HG03135 (cell line): ENCODE data around the gene HBZ.
"Not testable (repeated sequence)": the region's sequence is repeated elsewhere in the genome, so short reads cannot be mapped to it uniquely, and the experiment has no call there.

Source experiments
- ATAC-seq: cut with Tn5 transposase; IDR thresholded peaks from one replicate; pipeline ENCODE4 v1.9.1; 2021; ENCODE audit warnings: mild to moderate bottlenecking, moderate library complexity; ENCODE audit not compliant: unreplicated experiment

HBZ gene

DNA sequence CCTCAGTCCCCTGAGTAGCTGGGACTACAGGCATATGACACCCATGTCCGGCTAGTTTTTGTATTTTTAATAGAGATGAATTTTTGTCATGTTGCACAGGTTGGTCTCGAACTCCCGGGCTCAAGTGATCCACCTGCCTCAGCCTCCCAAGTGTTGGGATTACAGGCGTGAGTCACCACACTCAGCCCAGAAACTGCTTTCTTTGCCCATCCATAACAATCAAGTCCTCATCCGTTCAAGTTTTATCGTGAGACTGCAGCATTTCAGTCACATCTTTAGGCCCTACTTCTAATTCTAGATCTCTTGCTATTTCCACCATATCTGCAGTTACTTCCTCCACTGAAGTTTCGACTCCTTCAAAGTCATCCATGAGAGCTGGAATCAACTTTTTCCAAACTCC is 20.3 kb upstream of the HBZ start:
- ATAC-seq, result no peak

DNA sequence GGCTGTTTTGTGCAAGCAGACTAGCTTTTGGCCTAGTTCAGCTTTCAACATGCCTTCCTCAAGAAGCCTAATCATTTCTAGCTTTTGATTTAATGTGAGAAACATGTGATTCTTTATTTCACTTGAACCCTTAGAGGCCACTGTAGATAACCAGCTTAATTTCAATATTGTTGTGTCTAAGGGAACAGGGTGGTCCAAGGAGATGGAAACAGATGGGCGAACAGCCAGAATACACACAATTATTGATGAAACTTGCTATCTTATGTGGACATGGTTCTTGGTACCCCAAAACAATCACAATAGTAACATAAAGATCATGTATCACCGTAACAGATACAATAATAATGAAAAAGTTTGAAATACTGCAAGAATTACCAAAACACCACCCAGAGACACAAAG is 18.7 kb upstream of the HBZ start:
- no peak for ATAC-seq

GRCh38 chr16:138049-138417 is 14.4 kb upstream of the HBZ start:
- ATAC-seq, result no peak

DNA sequence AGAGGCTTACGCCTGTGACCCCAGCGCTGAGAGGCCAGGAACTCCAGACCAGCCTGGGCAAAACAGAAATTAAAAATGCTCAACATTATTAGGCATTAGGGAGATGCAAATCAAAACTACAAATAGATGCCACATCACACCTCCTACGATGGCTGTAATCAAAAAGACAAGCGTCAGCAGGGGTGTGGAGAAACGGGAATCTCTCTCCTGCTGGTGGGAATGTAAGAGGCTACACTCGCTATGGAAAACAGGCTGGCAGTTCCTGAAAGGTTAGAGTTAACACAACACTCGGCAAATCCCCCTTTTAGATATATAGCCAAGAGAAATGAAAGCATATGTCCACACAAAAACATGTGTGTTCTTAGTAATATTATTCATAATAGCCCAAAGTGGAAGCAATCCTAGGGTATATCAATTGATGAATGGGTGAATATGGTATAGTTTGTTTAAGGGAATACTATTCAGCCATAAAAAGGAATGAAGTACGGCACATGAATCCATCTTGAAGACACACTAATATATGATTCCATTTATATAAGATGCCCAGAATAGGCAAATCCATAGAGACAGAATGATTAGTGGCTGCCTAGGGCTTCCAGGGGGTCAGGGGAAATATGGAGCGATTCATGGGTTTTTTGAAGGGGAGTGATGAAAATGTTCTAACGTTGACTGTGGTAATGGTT is 12.1 kb upstream of the HBZ start:
- no peak for ATAC-seq

DNA sequence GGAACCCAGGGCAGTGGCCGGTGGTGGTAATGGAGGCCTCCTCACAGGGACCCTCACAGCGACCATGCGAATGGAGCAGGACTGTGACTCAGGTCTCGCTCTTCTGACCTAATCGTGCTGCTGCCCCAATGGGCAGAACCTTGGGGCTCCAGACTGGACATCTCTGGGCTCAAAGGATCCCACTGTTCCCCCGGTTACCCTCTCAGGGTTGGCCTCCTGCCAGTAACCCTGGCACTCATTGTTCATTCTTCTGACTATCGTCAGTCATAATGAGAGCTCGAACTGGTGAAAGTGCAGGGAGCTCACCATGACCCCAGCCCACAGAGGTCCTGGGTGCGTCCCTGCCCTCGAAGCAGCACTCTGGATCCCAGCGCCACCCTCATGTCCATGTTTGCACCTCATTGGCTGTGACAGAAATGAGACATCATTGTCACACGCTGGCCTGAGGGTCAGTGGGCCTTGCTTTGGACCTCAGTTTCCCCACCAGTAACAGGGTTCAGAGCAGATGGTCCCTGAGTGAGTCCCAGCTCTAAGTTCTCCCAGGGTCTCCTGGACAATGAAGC is 10.0 kb upstream of the HBZ start:
- ATAC-seq, result no peak

GRCh38 chr16:143047-143446 is 9.4 kb upstream of the HBZ start:
- no peak for ATAC-seq

- no peak for ATAC-seq
Observed at GRCh38 chr16:143456-143855, 9.0 kb upstream of the HBZ start.

DNA sequence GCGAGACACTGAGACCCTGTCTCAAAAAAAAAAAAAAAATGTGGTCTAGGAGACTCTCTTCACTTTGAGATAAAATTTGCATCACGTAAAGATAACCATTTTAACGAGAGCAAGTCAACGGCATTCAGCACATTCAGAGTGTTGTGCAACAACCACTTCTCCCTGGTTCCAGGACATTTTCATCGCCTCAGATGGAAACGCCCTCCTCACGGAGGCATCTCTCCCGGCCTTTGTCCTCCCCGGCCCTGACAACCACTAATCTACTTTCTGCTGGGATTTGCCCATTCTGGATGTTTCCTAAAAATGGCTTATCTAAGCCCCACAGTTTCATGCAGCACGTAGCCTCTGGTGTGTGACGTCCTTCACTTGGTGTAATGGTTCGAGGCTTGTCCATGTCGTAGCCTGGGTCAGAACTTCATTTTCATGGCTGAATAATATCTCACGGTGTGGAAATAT is 7.6 kb upstream of the HBZ start:
- no peak for ATAC-seq

DNA sequence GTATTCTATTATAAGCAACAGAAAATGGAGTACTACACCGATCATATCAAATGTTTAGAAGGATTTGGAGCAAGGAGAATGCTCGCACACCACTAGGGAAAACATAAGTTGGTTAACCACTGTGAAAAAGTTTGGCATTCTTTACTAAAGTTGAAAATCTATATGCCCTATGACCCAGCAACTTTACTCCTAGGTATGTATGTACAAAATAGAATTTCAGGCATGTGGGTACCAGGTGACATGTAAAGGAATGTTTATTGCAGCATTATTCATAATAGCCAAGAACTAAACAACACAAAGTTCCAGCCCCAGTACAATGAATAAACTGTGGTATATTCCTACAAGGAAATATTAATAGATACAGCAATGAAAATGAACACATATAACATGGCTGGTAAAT is 5.8 kb upstream of the HBZ start:
- no peak for ATAC-seq

DNA sequence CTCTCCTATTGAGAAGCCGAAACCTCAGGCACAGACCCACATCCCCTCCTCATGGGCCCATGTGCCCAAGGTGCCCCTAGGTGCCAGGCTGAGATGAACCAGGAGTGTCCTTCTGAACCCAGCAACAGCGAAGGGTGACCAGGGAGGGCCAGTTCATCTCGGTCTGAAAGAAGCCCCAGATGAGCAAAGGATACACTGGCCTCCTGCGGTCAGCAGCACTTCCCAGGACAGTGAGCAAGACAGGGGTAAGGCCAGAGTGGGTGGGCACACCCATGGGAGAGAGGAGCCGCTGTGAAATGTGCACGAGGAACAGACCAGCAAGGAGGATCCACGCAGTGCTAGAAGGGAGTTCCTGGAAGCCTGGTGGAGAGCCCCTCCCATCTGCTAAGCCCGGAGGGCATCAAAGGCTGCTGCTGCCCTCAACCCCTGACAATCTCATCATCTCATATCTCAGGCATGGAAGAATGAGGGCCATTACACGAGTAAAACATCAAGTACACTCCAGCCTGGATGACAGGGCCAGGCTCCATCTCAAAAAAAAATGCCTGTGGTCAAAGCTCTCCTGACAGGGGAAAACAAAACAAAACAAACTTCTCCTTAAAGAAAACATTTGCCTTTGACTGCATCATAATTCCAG is 3.3 kb upstream of the HBZ start:
- ATAC-seq, result no peak

DNA sequence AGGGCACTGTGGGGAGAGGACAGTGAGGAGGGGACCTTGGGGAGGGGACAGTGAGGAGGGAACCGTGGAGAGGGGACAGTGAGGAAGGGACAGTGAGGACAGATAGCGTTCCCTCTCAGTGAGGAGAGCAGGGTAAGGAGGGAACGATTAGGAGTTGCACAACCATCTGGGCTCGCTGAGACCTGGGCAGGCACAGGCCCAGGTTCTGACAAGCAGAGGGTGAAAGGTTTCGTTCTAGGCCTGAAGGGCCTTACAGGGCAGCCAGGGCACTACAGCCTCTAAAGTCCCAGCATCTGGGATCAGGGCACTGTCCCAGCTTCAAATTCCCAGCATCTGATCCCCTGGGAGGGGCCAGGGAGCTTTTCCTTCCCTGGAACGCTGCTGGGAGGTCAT is 681 bp downstream of the HBZ start:
- not testable (repeated sequence) for ATAC-seq

- ATAC-seq, result not testable (repeated sequence)
Observed at GRCh38 chr16:153550-154216, 1.2 kb downstream of the HBZ start.

DNA sequence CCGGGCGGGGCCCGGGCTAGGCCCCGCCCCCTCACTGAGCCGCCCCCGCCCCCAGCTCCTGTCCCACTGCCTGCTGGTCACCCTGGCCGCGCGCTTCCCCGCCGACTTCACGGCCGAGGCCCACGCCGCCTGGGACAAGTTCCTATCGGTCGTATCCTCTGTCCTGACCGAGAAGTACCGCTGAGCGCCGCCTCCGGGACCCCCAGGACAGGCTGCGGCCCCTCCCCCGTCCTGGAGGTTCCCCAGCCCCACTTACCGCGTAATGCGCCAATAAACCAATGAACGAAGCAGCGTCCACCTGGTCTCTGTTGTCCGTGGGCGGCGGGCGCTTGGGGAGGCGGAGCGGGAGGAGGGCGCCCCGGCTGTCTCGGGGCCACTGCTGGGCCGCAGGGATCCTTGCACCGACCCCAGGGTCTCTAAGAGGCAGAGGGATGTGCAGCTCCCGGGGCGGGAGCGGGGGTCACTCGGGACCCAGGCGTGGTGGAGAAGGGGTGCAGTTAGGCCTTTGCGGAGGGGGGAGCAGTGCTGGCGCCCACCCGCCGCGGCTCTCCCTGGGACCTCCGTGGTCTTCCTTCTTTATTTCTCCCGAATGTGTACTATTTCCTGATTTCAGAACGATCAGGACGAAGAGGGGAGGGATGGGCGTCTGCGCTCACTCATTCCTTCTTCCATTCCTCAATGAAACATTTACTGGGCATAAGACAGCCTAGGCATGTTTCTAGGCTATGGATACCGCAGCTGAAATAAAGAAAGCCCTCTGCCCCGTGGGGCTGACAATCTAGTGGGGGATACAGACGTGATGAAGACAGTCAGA is 2.0 kb downstream of the HBZ start:
- no peak for ATAC-seq

DNA sequence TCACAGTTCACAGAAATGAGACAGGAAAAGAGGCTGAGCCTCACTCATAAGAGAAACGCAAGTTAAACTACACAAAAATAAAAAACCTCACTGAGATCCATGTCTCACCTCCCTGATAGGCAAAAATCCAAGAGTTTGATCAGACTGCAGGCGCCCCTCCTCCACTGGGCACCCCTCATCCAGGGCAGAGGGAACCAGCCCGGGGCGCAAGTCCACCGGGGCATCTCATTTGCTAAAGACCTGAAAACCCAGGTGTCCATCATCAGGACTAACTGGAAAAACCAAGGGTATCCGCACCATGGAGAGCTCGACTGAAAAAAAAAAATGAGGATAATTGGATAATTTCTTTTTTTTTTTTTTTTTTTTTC is 2.6 kb downstream of the HBZ start:
- no peak for ATAC-seq

DNA sequence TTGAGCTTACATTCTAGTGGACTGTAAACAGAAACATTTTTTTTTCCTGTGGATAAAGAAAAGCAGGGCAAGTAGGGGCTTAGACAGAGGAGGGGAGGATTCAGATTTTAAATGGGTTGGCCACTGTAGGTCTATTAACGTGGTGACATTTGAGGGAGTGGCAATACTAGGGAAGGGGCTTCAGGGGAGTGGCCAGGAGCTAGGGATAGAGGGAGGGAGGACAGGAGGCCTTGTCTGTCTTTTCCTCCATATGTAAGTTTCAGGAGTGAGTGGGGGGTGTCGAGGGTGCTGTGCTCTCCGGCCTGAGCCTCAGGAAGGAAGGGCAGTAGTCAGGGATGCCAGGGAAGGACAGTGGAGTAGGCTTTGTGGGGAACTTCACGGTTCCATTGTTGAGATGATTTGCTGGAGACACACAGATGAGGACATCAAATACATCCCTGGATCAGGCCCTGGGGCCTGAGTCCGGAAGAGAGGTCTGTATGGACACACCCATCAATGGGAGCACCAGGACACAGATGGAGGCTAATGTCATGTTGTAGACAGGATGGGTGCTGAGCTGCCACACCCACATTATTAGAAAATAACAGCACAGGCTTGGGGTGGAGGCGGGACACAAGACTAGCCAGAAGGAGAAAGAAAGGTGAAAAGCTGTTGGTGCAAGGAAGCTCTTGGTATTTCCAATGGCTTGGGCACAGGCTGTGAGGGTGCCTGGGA is 6.8 kb downstream of the HBZ start:
- ATAC-seq, result no peak

DNA sequence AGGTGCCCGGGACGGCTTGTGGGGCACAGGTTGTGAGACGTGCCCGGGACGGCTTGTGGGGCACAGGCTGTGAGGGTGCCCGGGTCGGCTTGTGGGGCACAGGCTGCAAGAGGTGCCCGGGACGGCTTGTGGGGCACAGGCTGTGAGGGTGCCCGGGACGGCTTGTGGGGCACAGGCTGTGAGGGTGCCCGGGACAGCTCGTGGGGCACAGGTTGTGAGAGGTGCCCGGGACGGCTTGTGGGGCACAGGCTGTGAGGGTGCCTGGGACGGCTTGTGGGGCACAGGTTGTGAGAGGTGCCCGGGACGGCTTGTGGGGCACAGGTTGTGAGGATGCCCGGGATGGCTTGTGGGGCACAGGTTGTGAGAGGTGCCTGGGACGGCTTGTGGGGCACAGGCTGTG is 7.8 kb downstream of the HBZ start:
- ATAC-seq, result not testable (repeated sequence)

GRCh38 chr16:160691-161190 is 8.3 kb downstream of the HBZ start:
- ATAC-seq, result no peak

DNA sequence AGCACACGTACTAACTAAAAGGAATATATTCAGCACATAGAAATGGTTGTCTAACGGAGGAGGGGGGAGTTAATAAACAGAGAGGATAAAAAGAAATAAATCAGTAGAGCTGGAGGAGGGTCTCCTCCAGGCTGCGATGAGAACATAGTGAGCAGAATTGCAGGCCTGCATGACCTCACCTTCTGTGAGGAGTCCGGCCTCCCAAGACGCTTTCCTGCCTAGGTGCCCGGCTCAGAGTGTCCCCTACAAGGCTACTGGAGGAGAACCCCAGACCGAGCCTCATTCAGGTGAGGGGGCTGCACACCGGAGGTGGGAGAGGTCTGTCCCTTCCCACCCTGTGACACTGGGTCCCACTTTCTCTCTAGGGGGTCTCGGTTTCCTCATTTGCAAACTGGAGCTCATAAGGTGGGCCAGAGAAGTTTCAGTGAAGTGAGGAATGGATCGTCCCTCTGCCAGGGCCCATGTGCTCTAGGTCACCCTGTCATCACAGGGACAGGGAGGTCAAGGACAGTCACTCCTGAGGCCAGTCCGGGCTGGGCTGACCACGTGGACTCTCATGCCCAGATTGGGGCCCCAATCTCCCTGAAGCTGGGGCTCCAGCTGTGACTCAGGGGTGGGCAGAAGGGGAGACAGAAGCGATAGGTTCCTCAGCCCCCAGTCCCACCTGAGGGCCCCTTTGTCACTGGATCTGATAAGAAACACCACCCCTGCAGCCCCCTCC is 10.0 kb downstream of the HBZ start:
- no peak for ATAC-seq

DNA sequence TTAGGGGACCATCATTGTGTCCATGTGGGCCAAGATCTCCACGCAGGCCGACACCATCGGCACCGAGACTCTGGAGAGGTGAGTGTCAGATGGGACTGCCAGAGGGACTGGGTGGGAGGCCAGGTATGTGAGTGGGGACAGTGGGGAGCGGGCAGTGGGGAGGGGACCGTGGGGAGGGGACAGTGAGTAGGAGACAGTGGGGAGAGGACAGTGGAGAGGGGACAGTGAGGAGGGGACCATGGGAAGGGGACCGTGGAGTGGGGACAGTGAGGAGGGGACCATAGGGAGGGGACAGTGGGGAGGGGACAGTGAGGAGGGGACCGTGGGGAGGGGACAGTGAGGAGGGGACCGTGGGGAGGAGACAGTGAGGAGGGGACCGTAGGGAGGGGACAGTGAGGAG is 10.7 kb downstream of the HBZ start:
- not testable (repeated sequence) for ATAC-seq

- ATAC-seq, result not testable (repeated sequence)
Observed at GRCh38 chr16:163696-164095, 11.3 kb downstream of the HBZ start.
